ENCODE measurements around the gene C1GALT1C1L.
"Not testable (repeated sequence)": the region's sequence is repeated elsewhere in the genome, so short reads cannot be mapped to it uniquely, and the experiment has no call there.

The C1GALT1C1L gene

DNA sequence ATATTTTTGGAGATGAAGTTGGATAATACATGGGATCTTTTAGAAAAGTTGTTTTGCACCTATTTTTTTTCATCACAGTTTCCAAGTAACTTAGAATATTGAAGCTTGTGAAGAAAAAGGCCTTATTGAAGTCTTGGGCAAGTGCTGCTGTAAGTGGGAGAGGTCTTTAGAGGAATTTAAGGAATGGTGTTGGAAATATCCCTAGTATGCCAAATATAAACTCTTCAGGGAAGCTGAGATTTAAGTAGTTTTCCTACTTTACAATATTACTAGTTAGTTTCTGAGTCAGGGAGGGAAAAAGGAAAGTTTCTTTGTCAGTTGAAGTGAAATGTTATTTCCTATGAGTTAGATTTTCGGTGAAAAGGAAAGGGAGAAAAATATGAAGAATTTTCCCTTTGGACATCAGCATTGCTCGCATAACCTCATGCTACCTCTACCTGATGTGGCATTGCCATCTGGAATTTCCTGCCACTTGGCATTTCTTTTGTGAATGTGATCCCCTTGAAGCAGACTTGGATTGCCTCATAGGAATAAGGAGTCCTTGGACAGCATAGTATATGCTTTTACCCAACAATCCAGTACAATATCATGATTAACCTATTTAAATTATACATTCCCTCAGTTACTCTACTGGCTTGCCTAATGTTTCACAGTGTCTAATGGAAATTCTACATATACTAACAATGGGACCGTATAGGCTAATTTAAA is 27.1 kb downstream of the C1GALT1C1L start:
- DNase-seq: no peak

DNA sequence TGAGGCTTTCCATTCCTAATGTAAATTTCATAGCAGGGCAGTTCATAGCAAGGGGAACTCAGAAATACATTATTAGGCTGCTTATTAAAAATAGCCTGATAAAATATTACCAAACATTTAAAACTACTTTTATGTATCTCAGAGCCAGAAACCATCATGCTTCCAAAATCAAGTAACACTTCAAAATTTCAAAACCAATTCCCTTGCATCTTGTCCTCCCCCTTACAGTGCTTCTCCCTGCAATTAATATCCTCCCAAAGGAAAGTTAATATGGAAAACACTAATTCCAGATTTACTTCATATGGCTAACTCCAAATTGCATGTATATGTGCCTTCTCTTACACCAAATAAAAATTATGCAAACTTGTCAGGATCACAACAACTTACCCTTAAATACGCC is 32.5 kb downstream of the C1GALT1C1L start:
- no peak for DNase-seq

- no peak for DNase-seq
These were observed 33.9 kb downstream of the C1GALT1C1L start for GRCh38 chr2:43642363-43642762.

GRCh38 chr2:43637030-43637803 is 39.0 kb downstream of the C1GALT1C1L start, which contains the start of gene PLEKHH2:
TSS of gene PLEKHH2 (plus strand) at chr2:43637260. CDS start at chr2:43644674, 7,414 bp downstream.
- DNase-seq: peak; percentile 97

GRCh38 chr2:43636621-43637020 is 39.6 kb downstream of the C1GALT1C1L start:
- DNase-seq: peak; percentile 29

DNA sequence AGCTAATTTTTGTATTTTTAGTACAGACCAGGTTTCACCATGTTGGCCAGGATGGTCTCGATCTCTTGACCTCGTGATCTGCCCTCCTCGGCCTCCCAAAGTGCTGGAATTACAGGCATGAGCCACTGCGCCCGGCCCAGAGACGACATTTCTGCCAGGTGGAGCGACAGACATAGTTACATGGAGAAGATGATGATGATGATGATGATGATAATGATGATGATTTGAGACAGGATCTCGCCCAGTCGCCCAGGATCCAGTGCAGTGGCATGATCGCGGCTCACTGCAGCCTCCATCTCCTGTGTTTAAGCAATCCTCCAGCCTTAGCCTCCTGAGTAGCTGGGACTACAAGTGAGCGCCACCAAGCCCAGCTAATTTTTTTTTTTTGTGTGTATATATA is 40.1 kb downstream of the C1GALT1C1L start:
- not testable (repeated sequence) for DNase-seq

DNA sequence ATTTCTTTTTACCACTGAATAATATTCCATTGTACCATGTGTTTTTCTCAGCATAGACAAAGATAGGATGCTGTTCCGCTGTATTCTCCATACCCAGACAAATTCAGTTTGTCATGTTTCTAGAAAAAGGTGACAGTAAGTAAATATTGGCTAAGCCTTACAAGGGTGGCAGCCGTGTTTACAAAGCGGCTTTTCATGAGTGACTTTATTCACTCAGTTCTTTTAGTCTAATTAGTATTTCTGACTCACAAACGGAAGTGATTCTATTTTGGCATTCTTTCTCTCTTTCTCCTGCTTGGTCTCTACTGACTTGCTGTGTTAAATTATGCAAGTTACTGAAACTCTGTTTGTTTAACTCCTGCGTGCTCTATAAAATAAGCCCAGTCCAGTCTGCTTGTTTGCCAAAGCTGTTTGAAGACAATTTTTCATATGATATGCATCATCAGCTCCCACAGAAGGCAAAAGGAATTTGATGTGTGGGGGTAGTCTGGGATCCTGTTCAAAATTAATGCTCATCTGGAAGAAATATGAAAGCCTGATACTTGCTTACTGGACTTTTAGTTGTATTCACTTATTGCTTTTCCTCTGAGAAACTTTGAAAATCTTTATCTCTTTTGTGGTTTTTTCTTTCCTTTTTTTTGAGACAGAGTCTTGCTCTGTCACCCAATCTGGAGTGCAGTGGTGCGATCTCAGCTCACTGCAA is 41.5 kb downstream of the C1GALT1C1L start:
- no peak for DNase-seq

DNA sequence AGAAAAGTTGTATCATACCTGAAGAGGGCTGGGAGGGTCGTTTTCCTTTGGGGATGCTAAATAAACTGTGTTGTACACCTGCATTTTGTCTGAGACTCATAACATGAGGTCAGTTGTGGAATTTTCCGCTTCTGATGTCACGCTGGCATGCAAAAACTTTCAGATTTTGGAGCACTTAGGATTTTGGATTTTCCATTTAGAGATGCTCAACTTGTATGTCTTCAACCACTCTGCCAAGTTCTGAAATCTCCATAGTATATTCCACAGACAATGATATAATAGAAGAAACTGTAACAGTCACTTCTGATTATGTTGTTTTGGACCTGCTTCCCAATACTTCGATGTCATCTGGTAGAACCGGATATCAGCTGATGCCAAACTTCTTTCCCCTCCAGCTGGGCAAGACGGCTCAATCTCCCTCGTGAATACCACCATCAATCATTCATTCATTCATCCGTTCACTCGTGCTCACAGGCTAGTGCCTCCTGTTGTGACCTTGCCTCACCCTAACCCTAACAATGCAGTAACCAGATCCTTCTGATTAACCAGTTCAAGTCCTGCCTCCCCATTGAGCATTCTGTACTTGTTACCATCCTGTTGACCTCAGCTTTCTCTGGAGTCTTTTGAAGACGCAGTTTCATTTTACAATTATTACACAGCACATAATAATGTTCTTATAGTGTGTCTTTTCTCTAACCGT is 44.5 kb downstream of the C1GALT1C1L start:
- no peak for DNase-seq
